H9 (cell line): ENCODE results near the gene FOXO1. TPM values are rescaled to one million over a fixed set of nuclear protein-coding genes. Genes with fewer than 3 reads are reported as not detected.

ENCODE experiments used
- DNase-seq: peaks from one replicate; pipeline ENCODE4 v3.0.0-alpha.2; 2017
- H2AFZ ChIP-seq: one replicate; pipeline ENCODE4 v1.6.1; 2013; ENCODE audit warnings: mild to moderate bottlenecking, low read length, control low read depth, moderate library complexity
- H2AK5ac ChIP-seq: 2 replicates; pipeline ENCODE4 v1.6.1; 2013; ENCODE audit warnings: low read length, control low read depth, mixed read lengths; ENCODE audit not compliant: insufficient read length
- H2BK120ac ChIP-seq: one replicate; pipeline ENCODE4 v1.6.1; 2013; ENCODE audit warnings: low read depth, mild to moderate bottlenecking, low read length, control low read depth, inconsistent platforms; ENCODE audit not compliant: poor library complexity, severe bottlenecking
- H2BK12ac ChIP-seq: 2 replicates; pipeline ENCODE4 v1.6.1; 2013; ENCODE audit warnings: low read length, control low read depth, mixed read lengths, low read depth; ENCODE audit not compliant: insufficient read length
- H2BK15ac ChIP-seq: 2 replicates; pipeline ENCODE4 v1.6.1; 2013; ENCODE audit warnings: low read depth, low read length, control low read depth
- H2BK20ac ChIP-seq: one replicate; pipeline ENCODE4 v1.6.1; 2013; ENCODE audit warnings: low read depth, mild to moderate bottlenecking, low read length, control low read depth, inconsistent platforms; ENCODE audit not compliant: poor library complexity, severe bottlenecking
- H2BK5ac ChIP-seq: 2 replicates; pipeline ENCODE4 v1.6.1; 2013; ENCODE audit warnings: low read length, control low read depth, mixed read lengths; ENCODE audit not compliant: insufficient read length
- H3K14ac ChIP-seq: 2 replicates; pipeline ENCODE4 v1.6.1; 2013; ENCODE audit warnings: low read length, control low read depth; ENCODE audit not compliant: insufficient read depth
- H3K18ac ChIP-seq: 2 replicates; pipeline ENCODE4 v1.6.1; 2013; ENCODE audit warnings: low read depth, mild to moderate bottlenecking, mixed read lengths, low read length, control low read depth; ENCODE audit not compliant: insufficient read length
- H3K23ac ChIP-seq: 2 replicates; pipeline ENCODE4 v1.6.1; 2013; ENCODE audit warnings: low read length, control low read depth, mixed read lengths, low read depth; ENCODE audit not compliant: insufficient read length
- H3K23me2 ChIP-seq: 2 replicates; pipeline ENCODE4 v1.6.1; 2013; ENCODE audit warnings: low read depth, mild to moderate bottlenecking, mixed read lengths, low read length, control low read depth; ENCODE audit not compliant: insufficient read length, poor library complexity, severe bottlenecking
- H3K27ac ChIP-seq: 2 replicates; pipeline ENCODE4 v1.5.1; 2013; ENCODE audit warnings: low read length, control low read depth, mixed read lengths, low read depth; ENCODE audit not compliant: insufficient read length
- H3K27me3 ChIP-seq: 2 replicates; pipeline ENCODE4 v1.6.1; 2013; ENCODE audit warnings: low read length, control low read depth, inconsistent platforms; ENCODE audit not compliant: insufficient read depth
- H3K4ac ChIP-seq: 2 replicates; pipeline ENCODE4 v1.6.1; 2013; ENCODE audit warnings: low read depth, mild to moderate bottlenecking, control low read depth, inconsistent platforms, low read length, moderate library complexity
- H3K4me1 ChIP-seq: 2 replicates; pipeline ENCODE4 v1.6.1; 2013; ENCODE audit warnings: low read length, control low read depth, inconsistent platforms; ENCODE audit not compliant: insufficient read depth
- H3K4me2 ChIP-seq: 2 replicates; pipeline ENCODE4 v1.6.1; 2013; ENCODE audit warnings: low read length, control low read depth, mixed read lengths; ENCODE audit not compliant: insufficient read length, insufficient read depth
- H3K56ac ChIP-seq: 2 replicates; pipeline ENCODE4 v1.6.1; 2013; ENCODE audit warnings: low read depth, mild to moderate bottlenecking, mixed read lengths, low read length, control low read depth; ENCODE audit not compliant: insufficient read length
- H3K79me1 ChIP-seq: 2 replicates; pipeline ENCODE4 v1.6.1; 2013; ENCODE audit warnings: low read depth, mild to moderate bottlenecking, moderate library complexity, low read length, control low read depth, inconsistent platforms; ENCODE audit not compliant: insufficient read depth, poor library complexity, severe bottlenecking
- H3K79me2 ChIP-seq: 2 replicates; pipeline ENCODE4 v1.6.1; 2013; ENCODE audit warnings: low read length, control low read depth, inconsistent platforms; ENCODE audit not compliant: insufficient read depth
- H3K9ac ChIP-seq: 2 replicates; pipeline ENCODE4 v1.6.1; 2013; ENCODE audit warnings: low read length, control low read depth, mixed read lengths; ENCODE audit not compliant: insufficient read length; ENCODE audit errors: extremely low read depth
- H3K9me3 ChIP-seq: one replicate; pipeline ENCODE4 v1.6.1; 2013; ENCODE audit warnings: low read depth, low read length, inconsistent platforms; ENCODE audit not compliant: control insufficient read depth
- H3T11ph ChIP-seq: one replicate; pipeline ENCODE4 v1.6.1; 2013; ENCODE audit warnings: mild to moderate bottlenecking, low read length, control low read depth, inconsistent platforms
- H4K20me1 ChIP-seq: one replicate; pipeline ENCODE4 v1.6.1; 2013; ENCODE audit not compliant: control insufficient read depth, insufficient read length, insufficient read depth
- H4K5ac ChIP-seq: 2 replicates; pipeline ENCODE4 v1.6.1; 2013; ENCODE audit warnings: low read depth, mild to moderate bottlenecking, mixed read lengths, low read length, control low read depth; ENCODE audit not compliant: insufficient read length
- H4K8ac ChIP-seq: replicated peaks from 2 replicates; pipeline ENCODE4 v1.6.1; 2013; ENCODE audit warnings: low read length, control low read depth, mixed read lengths, low read depth; ENCODE audit not compliant: insufficient read length
- H4K91ac ChIP-seq: 2 replicates; pipeline ENCODE4 v1.6.1; 2013; ENCODE audit warnings: low read depth, mild to moderate bottlenecking, moderate library complexity, mixed read lengths, low read length, control low read depth; ENCODE audit not compliant: insufficient read length
- H3K27ac Mint-ChIP-seq, 3 experiments: 2 replicates in 2 of 3; 3 replicates in 1 of 3; pipeline ENCODE4 v1.8.0; 2020 to 2021; ENCODE audit warnings: mixed read lengths in 3 of 3, mild to moderate bottlenecking in 1 of 3, moderate library complexity in 1 of 3
- H3K27me3 Mint-ChIP-seq: 2 replicates; pipeline ENCODE4 v1.8.0; 2021; ENCODE audit warnings: low read depth, mild to moderate bottlenecking, moderate library complexity, mixed read lengths
- H3K36me3 Mint-ChIP-seq, 3 experiments: 2 replicates in 2 of 3; 3 replicates in 1 of 3; pipeline ENCODE4 v1.8.0; 2020 to 2021; ENCODE audit warnings: low read depth in 3 of 3, mixed read lengths in 3 of 3; ENCODE audit not compliant: insufficient read depth in 1 of 3
- H3K4me1 Mint-ChIP-seq, 2 experiments: 2 replicates each; pipeline ENCODE4 v1.8.0; 2020; ENCODE audit warnings: mixed read lengths in 2 of 2
- H3K4me3 Mint-ChIP-seq, 2 experiments: 2 replicates in 1 of 2; 3 replicates in 1 of 2; pipeline ENCODE4 v1.8.0; 2020 to 2021; ENCODE audit warnings: mild to moderate bottlenecking in 2 of 2, mixed read lengths in 2 of 2, moderate library complexity in 1 of 2
- H3K9me3 Mint-ChIP-seq, 2 experiments: 2 replicates in 1 of 2; 3 replicates in 1 of 2; pipeline ENCODE4 v1.8.0; 2020; ENCODE audit warnings: mild to moderate bottlenecking in 2 of 2, mixed read lengths in 2 of 2, moderate library complexity in 1 of 2
- CTCF ChIP-seq: fragments of 200-600 bp; sonication (generic); conservative IDR thresholded peaks from 3 replicates; pipeline ENCODE4 v1.8.0; 2021; ENCODE audit warnings: antibody characterized with exemption, mild to moderate bottlenecking
- WGBS: extraction: QIAGEN DNeasy Blood & Tissue Kit; methylation state at CpG from one replicate; pipeline ENCODE4 v1.1.7; 2013; ENCODE audit warnings: missing lambda C conversion rate, low lambda C conversion rate, mixed read lengths; ENCODE audit not compliant: insufficient read length; ENCODE audit errors: extremely low coverage; 5-methylcytosine and 5-hydroxymethylcytosine counted together
- total RNA-seq: library from RNA; stranded (reverse); gene quantifications from 2 replicates; pipeline ENCODE4 v1.2.1, GENCODE V29; 2021

Gene FOXO1
- total RNA-seq, 1 experiment from 2014 or later = 44.6 TPM

- Mint-ChIP-seq H3K36me3 (peaks cover 0 to 7% (median 2%) of the 10 kb centered on the region in 3 experiments; a peak in 2 of 7 replicates), H3K27me3 (no peaks in the 10 kb centered on the region; the same call in 1 of the 2 replicates), H3K4me3 (peak overlapping the region; percentile 17 to 68), H3K4me1 (peaks cover 34 to 36% of the 10 kb centered on the region in 2 experiments), H3K27ac (peak overlapping the region; percentile 77 to 97 (median 96)), H3K9me3 (no peaks in the 10 kb centered on the region)
- Histone ChIP-seq H2BK5ac (no peak overlapping the region), H3K79me2 (no peaks in the 10 kb centered on the region), H3K14ac (no peak overlapping the region), H4K20me1 (no peaks in the 10 kb centered on the region), H3K4me2 (peak overlapping the region; percentile 33), H3K4ac (no peak overlapping the region), H3K23ac (no peak overlapping the region), H3K27me3 (no peaks in the 10 kb centered on the region), H2BK120ac (no peak overlapping the region), H4K91ac (no peak overlapping the region), H3K18ac (no peak overlapping the region), H3K9ac (no peak overlapping the region), H2BK12ac (no peak overlapping the region), H3K9me3 (no peaks in the 10 kb centered on the region), H4K5ac (no peak overlapping the region), H3K56ac (no peak overlapping the region), H2AK5ac (no peak overlapping the region), H3K23me2 (no peaks in the 10 kb centered on the region), H2AFZ (no peak overlapping the region), H3K4me1 (peaks cover 11% of the 10 kb centered on the region), H2BK15ac (no peak overlapping the region), H3K79me1 (no peaks in the 10 kb centered on the region), H4K8ac (no peak overlapping the region), H3T11ph (no peak overlapping the region), H3K27ac (peak overlapping the region; percentile 10), H2BK20ac (no peak overlapping the region)
- no peak for TF ChIP-seq CTCF
- peak; percentile 39 for DNase-seq
- WGBS = no CpG with 5 or more reads among the region's 7 CpGs
Measured at GRCh38 chr13:40681341-40682146, 15.1 kb upstream of the FOXO1 start.
